Uterus (tissue), 2 donors: ENCODE data around the gene KIF1B.

Experiments
- POLR2A ChIP-seq, 2 donors: fragments of 450-650 bp; IDR thresholded peaks; one replicate each; pipeline ENCODE4 v1.6.1; 2016; ENCODE audit warnings: antibody characterized with exemption in 2 of 2, mild to moderate bottlenecking in 1 of 2, moderate library complexity in 1 of 2
- TF ChIP-seq, protein P1 (sequence below), 4 experiments: fragments of 200-600 bp in 2 of 4; fragments of 450-650 bp in 2 of 4; sonication (generic) in 2 of 4; IDR thresholded peaks; one replicate each; pipeline ENCODE4 v1.5.1; 2016 to 2019; ENCODE audit warnings: antibody characterized with exemption in 4 of 4, mild to moderate bottlenecking in 2 of 4, moderate library complexity in 1 of 4

- TF ChIP-seq, protein P1, sequence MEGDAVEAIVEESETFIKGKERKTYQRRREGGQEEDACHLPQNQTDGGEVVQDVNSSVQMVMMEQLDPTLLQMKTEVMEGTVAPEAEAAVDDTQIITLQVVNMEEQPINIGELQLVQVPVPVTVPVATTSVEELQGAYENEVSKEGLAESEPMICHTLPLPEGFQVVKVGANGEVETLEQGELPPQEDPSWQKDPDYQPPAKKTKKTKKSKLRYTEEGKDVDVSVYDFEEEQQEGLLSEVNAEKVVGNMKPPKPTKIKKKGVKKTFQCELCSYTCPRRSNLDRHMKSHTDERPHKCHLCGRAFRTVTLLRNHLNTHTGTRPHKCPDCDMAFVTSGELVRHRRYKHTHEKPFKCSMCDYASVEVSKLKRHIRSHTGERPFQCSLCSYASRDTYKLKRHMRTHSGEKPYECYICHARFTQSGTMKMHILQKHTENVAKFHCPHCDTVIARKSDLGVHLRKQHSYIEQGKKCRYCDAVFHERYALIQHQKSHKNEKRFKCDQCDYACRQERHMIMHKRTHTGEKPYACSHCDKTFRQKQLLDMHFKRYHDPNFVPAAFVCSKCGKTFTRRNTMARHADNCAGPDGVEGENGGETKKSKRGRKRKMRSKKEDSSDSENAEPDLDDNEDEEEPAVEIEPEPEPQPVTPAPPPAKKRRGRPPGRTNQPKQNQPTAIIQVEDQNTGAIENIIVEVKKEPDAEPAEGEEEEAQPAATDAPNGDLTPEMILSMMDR (IDR thresholded peaks at IDR 0.05): no peak
- TF ChIP-seq POLR2A (IDR thresholded peaks at IDR 0.05): no peak
Observed at GRCh38 chr1:10325521-10325920, 115.2 kb downstream of the KIF1B start.
